Measurements from ENCODE around the gene RBM28.

RBM28 gene

DNA sequence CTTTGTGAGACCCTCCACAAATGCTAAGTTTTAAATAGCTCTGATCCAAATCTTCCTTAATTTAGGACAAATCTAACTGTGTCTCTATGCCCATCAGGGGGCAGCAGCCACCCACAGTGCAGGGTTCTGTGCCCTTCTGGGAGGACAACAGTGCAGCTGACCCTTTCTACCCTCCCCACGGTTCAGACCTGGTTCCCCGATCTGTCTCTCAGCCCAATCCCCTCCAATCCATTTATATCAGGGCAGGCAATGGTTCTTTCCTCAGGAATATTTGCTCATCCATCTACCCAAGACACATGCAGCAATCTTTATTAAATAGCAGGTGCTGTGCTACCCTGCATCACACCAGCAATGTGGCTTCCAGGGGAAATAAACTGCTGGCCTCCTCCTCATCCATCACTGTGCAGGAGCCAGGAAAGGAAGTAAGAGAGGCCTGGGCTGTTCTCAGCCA is 4.0 kb upstream of the RBM28 start:
- intact Hi-C loops (cut with DNase I; ENCODE audit: low total_unique reads): loop anchor here (2.0 kb wide), 1 partner anchor 39 kb away; no protein-coding TSS in a partner anchor
- Histone ChIP-seq H3K9me3 (no peaks in the 10 kb centered on the region), H3K36me3 (no peaks in the 10 kb centered on the region), H3K4me3 (no peak overlapping the region), H3K27ac (no peak overlapping the region), H3K4me1 (peaks cover 0 to 21% (median 18%) of the 10 kb centered on the region in 4 donors), H3K27me3 (peaks cover 0 to 24% of the 10 kb centered on the region in 2 donors)
- DNase-seq: no peak
- peak; percentile 44 to 59 for TF ChIP-seq CTCF (IDR thresholded peaks at IDR 0.05)

DNA sequence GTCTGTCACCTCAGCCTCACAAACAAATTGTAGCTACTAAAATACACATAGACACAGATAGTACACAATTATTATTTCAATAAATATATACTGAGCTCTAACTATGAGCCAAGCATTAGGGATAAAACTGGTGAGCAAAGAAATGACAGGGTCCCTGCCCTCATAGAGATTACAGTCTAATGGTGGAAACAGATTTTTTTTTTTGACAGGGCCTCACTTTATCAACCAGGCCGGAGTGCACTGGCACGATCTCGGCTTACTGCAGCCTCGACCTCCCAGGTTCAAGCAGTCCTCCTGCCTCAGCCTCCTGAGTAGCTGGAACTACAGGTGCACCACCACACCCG is 695 bp upstream of the RBM28 start:
- Histone ChIP-seq H3K9me3 (no peaks in the 10 kb centered on the region), H3K4me1 (peaks cover 0 to 23% (median 18%) of the 10 kb centered on the region in 4 donors), H3K36me3 (peaks cover 0 to 2% (median 0%) of the 10 kb centered on the region in 3 donors), H3K27ac (peak overlapping the region in 1 of 2 donors; percentile 78), H3K27me3 (no peaks in the 10 kb centered on the region), H3K4me3 (no peak overlapping the region)
- intact Hi-C loops (cut with DNase I; ENCODE audit: low total_unique reads): no loop called here
- DNase-seq: no peak
- no peak for TF ChIP-seq CTCF (IDR thresholded peaks at IDR 0.05)

- DNase-seq: no peak
Observed at GRCh38 chr7:128341733-128342132, 2.0 kb downstream of the RBM28 start.

DNA sequence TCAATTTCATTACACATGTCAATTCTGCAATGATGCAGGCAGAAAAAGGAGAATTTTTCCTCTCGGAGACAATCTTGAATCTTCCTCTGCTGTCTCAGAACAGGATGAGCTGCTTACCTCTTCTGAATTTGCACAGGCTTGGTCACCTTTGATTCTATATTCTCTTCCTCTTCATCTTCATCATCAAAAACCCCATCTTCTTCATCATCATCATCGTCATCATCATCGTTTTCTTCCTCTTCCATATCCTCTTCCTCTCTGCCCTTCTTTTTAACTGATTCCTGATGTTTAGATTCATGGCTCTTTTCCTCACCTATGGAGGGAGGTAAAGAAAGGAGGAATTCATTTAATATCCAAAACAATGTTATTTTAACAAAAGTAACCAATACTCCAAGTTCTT is 8.0 kb downstream of the RBM28 start:
- no peaks in the 10 kb centered on the region for H3K9me3 ChIP-seq
- H3K36me3 ChIP-seq: peaks cover 69 to 83% (median 80%) of the 10 kb centered on the region in 3 donors
- H3K27ac ChIP-seq: no peak overlapping the region
- DNase-seq: no peak
- H3K27me3 ChIP-seq: no peaks in the 10 kb centered on the region
- no peak overlapping the region for H3K4me3 ChIP-seq
- H3K4me1 ChIP-seq: no peaks in the 10 kb centered on the region
- TF ChIP-seq CTCF (IDR thresholded peaks at IDR 0.05): no peak
- intact Hi-C loops (cut with DNase I; ENCODE audit: low total_unique reads): no loop called here

More at GRCh38 chr7:128341733-128342132, 2.0 kb downstream of the RBM28 start:
- H3K4me3 ChIP-seq: no peak overlapping the region
- peaks cover 0 to 23% (median 18%) of the 10 kb centered on the region in 4 donors for H3K4me1 ChIP-seq
- H3K36me3 ChIP-seq: peaks cover 17 to 29% (median 25%) of the 10 kb centered on the region in 3 donors
- H3K27me3 ChIP-seq: no peaks in the 10 kb centered on the region
- H3K9me3 ChIP-seq: no peaks in the 10 kb centered on the region
- no peak for TF ChIP-seq CTCF (IDR thresholded peaks at IDR 0.05)
- intact Hi-C loops (cut with DNase I; ENCODE audit: low total_unique reads): no loop called here
- H3K27ac ChIP-seq: no peak overlapping the region

DNA sequence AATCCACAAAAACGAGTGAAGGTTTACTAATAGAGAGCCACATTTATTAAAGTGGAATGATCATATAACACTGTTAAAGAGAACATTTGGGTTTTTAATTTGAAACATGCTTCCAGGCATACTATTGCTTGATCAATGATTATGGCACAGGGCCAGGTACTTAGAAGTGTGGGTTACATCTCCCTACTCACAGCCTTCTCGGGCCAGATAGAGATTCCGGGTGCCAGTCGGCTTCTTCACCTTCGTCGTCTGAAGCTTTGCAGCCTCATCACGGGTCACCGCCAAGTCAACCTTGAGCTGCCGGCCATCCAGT is 19.4 kb downstream of the RBM28 start:
- peaks cover 62 to 98% (median 94%) of the 10 kb centered on the region in 3 donors for H3K36me3 ChIP-seq
- H3K27ac ChIP-seq: peak overlapping the region; percentile 1 to 47

More for the DNA sequence above, 19.4 kb downstream of the RBM28 start:
- intact Hi-C loops (cut with DNase I; ENCODE audit: low total_unique reads): no loop called here
- Histone ChIP-seq H3K27me3 (no peaks in the 10 kb centered on the region), H3K4me1 (peaks cover 0 to 3% (median 0%) of the 10 kb centered on the region in 4 donors), H3K9me3 (no peaks in the 10 kb centered on the region), H3K4me3 (no peak overlapping the region)
- no peak for TF ChIP-seq CTCF (IDR thresholded peaks at IDR 0.05)
- DNase-seq: no peak
